GM12878 (cell line): Measurements from ENCODE around the gene MOGAT2. TPM values are rescaled to one million over a fixed set of nuclear protein-coding genes. Genes with fewer than 3 reads are reported as not detected.

Source experiments
- ATAC-seq: fragments of 200-7000 bp; cut with Tn5 transposase; 3 replicates; pipeline ENCODE4 v1.9.1; 2020; ENCODE audit warnings: mild to moderate bottlenecking, moderate library complexity
- BruUV-seq: library from RNA; stranded (reverse); fragments of 400-500 nt; replicated peaks from 2 replicates; lab custom pipeline; 2021; lab: Mats Ljungman, UMichigan
- CTCF ChIA-PET: fragments of 300-600 bp; sonication (Branson Sonifier 250); formaldehyde crosslinking; extraction: SDS; loops from one replicate; lab custom pipeline; 2021; ENCODE audit warnings: inconsistent platforms; lab: Yijun Ruan, JAX
- POLR2A ChIA-PET: fragments of 350-600 bp; formaldehyde crosslinking; extraction: SDS; loops from one replicate; lab custom pipeline; 2021; ENCODE audit warnings: inconsistent platforms; lab: Charles Lee
- RAD21 ChIA-PET: fragments of 300-600 bp; sonication (Branson Sonifier 250); formaldehyde crosslinking; loops from one replicate; lab custom pipeline; 2023; ENCODE audit warnings: antibody characterized with exemption; ENCODE audit not compliant: unreplicated experiment; lab: Charles Lee
- SMC1A ChIA-PET: fragments of 300-600 bp; sonication (Branson Sonifier 250); formaldehyde crosslinking; loops from one replicate; lab custom pipeline; 2023; ENCODE audit not compliant: unreplicated experiment, uncharacterized antibody; lab: Charles Lee
- DNase-seq: peaks from one replicate; pipeline ENCODE4 v3.0.0-alpha.2; 2011; ENCODE audit warnings: low read depth, low spot score
- FAIRE-seq: peaks from 3 replicates; lab custom pipeline; 2011; peaks lifted over from hg19 to GRCh38; lab: Jason Lieb, UNC
- H2AFZ ChIP-seq: 2 replicates; pipeline ENCODE4 v1.6.0; 2011; ENCODE audit warnings: low read depth, low read length, control low read depth; ENCODE audit not compliant: control insufficient read depth
- H3K27ac ChIP-seq: 2 replicates; pipeline ENCODE4 v1.5.1; 2011; ENCODE audit warnings: control low read depth; ENCODE audit not compliant: control insufficient read depth, insufficient read depth
- H3K27me3 ChIP-seq, 2 experiments: replicated peaks in 1 of 2; 2 replicates each; pipeline versions ENCODE4 v1.6.0 to v1.6.1; 2011; ENCODE audit warnings: low read length in 1 of 2; ENCODE audit not compliant: control insufficient read depth in 2 of 2, insufficient read depth in 2 of 2
- H3K36me3 ChIP-seq, 2 experiments: 2 replicates each; pipeline ENCODE4 v1.5.1; 2011; ENCODE audit warnings: low read length in 1 of 2; ENCODE audit not compliant: control insufficient read depth in 2 of 2, insufficient read depth in 2 of 2
- H3K4me1 ChIP-seq: 2 replicates; pipeline ENCODE4 v1.6.1; 2011; ENCODE audit warnings: mild to moderate bottlenecking, low read length, moderate library complexity, mixed read lengths; ENCODE audit not compliant: control insufficient read depth, insufficient read depth
- H3K4me2 ChIP-seq: 2 replicates; pipeline ENCODE4 v1.6.0; 2011; ENCODE audit warnings: control low read depth; ENCODE audit not compliant: control insufficient read depth, insufficient read depth
- H3K4me3 ChIP-seq: fragments of 200-600 bp; sonication (generic); 2 replicates; pipeline ENCODE4 v1.5.1; 2016
- H3K79me2 ChIP-seq: 2 replicates; pipeline ENCODE4 v1.6.0; 2011; ENCODE audit warnings: low read length; ENCODE audit not compliant: control insufficient read depth, insufficient read depth
- H3K9ac ChIP-seq: 2 replicates; pipeline ENCODE4 v1.8.0; 2011; ENCODE audit warnings: low read length, control low read depth, mixed read lengths; ENCODE audit not compliant: control insufficient read depth, insufficient read depth
- H3K9me3 ChIP-seq: replicated peaks from 3 replicates; pipeline ENCODE4 v1.5.1; 2011; ENCODE audit warnings: mild to moderate bottlenecking, low read length; ENCODE audit not compliant: control insufficient read depth, insufficient read depth
- H4K20me1 ChIP-seq: 2 replicates; pipeline ENCODE4 v1.6.0; 2011; ENCODE audit not compliant: control insufficient read depth, insufficient read depth
- ASH2L ChIP-seq: fragments of 300-600, 200-600 bp; sonication (generic); IDR thresholded peaks from 2 replicates; pipeline ENCODE4 v1.6.1; 2017; ENCODE audit warnings: low read depth, mild to moderate bottlenecking, borderline replicate concordance
- BRCA1 ChIP-seq: IDR thresholded peaks from 2 replicates; pipeline ENCODE4 v1.6.1; 2011; ENCODE audit warnings: low read depth, low read length, improper control_type of control experiment
- CBX3 ChIP-seq: fragments of 200-600 bp; sonication (generic); IDR thresholded peaks from 2 replicates; pipeline ENCODE4 v1.6.1; 2016; ENCODE audit warnings: low read depth, borderline replicate concordance
- CREM ChIP-seq: IDR thresholded peaks from 2 replicates; pipeline ENCODE4 v1.6.1; 2014; ENCODE audit warnings: antibody characterized with exemption, low read depth
- FOXM1 ChIP-seq: IDR thresholded peaks from 2 replicates; pipeline ENCODE4 v1.6.1; 2012; ENCODE audit warnings: low read depth, mild to moderate bottlenecking, inconsistent platforms, low read length, moderate library complexity
- GABPA ChIP-seq: IDR thresholded peaks from 2 replicates; pipeline ENCODE4 v1.6.1; 2014; ENCODE audit warnings: antibody characterized with exemption, low read depth, mild to moderate bottlenecking, inconsistent platforms
- HSF1 ChIP-seq: fragments of 150-350 bp; IDR thresholded peaks from 2 replicates; pipeline ENCODE4 v1.6.1; 2014; ENCODE audit warnings: mild to moderate bottlenecking, low read depth, low read length
- MAX ChIP-seq: IDR thresholded peaks from 2 replicates; pipeline ENCODE4 v1.6.1; 2012; ENCODE audit warnings: low read depth, low read length, improper control_type of control experiment
- NBN ChIP-seq: fragments of 450-650 bp; IDR thresholded peaks from 2 replicates; pipeline ENCODE4 v1.6.1; 2016
- PAX5 ChIP-seq: IDR thresholded peaks from 2 replicates; pipeline ENCODE4 v1.6.1; 2011; ENCODE audit warnings: low read depth, low read length, borderline replicate concordance
- RBBP5 ChIP-seq: fragments of 200-600 bp; sonication (generic); conservative IDR thresholded peaks from 2 replicates; pipeline ENCODE4 v1.6.1; 2016
- SREBF2 ChIP-seq: IDR thresholded peaks from 2 replicates; pipeline ENCODE4 v1.6.1; 2012; ENCODE audit warnings: mild to moderate bottlenecking, low read length
- SRF ChIP-seq, 2 experiments: IDR thresholded peaks; 2 replicates each; pipeline ENCODE4 v1.6.1; 2011; ENCODE audit warnings: low read depth in 2 of 2, low read length in 2 of 2, mild to moderate bottlenecking in 1 of 2, moderate library complexity in 1 of 2
- SUPT20H ChIP-seq: IDR thresholded peaks from 2 replicates; pipeline ENCODE4 v1.6.1; 2011; ENCODE audit warnings: low read depth, mild to moderate bottlenecking, low read length, moderate library complexity, borderline replicate concordance; ENCODE audit not compliant: control insufficient read depth
- TARDBP ChIP-seq: IDR thresholded peaks from 2 replicates; pipeline ENCODE4 v1.6.1; 2016; ENCODE audit warnings: borderline replicate concordance
- ZNF592 ChIP-seq: fragments of 450-650 bp; IDR thresholded peaks from 2 replicates; pipeline ENCODE4 v1.6.1; 2017; ENCODE audit warnings: mild to moderate bottlenecking, moderate library complexity
- WGBS: methylation state at CpG from one replicate; pipeline ENCODE4 v1.1.6; 2016; ENCODE audit warnings: low lambda C conversion rate; ENCODE audit not compliant: insufficient replicate concordance, insufficient coverage; ENCODE audit errors: missing lambda C conversion rate; 5-methylcytosine and 5-hydroxymethylcytosine counted together
- in situ Hi-C: fragments of 300-500 bp; cut with MboI; formaldehyde crosslinking; loops from 9 replicates; pipeline ENCODE4 v1.14.3; 2018; ENCODE audit warnings: mixed read lengths
- intact Hi-C: fragments of 100-400 bp; cut with micrococcal nuclease; formaldehyde crosslinking; loops from one replicate; pipeline ENCODE4 v1.14.2; 2022; ENCODE audit not compliant: unreplicated experiment
- polyA plus RNA-seq, 11 experiments: library from polyadenylated mRNA; depleted of rRNA in 4 of 11; unstranded in 6 of 11; stranded (reverse) in 5 of 11; fragments of >200 nt; fragmentation: Nextera tagmentation in 4 of 11; fragmentation: Illumina TruSeq in 1 of 11; extraction: Ambion mirVana in 4 of 11; extraction: Trizol in 1 of 11; gene quantifications; 1 replicate in 1 of 11; 2 replicates in 10 of 11; pipeline versions ENCODE4 v1.2.1 to v1.2.3, GENCODE V29; 2011 to 2016; ENCODE audit warnings: inconsistent platforms in 2 of 11, missing spikeins in 2 of 11, low read depth in 1 of 11
- total RNA-seq, 4 experiments: library from RNA; depleted of rRNA in 3 of 4; stranded (reverse); fragments of >200 nt in 3 of 4; fragmentation: Illumina TruSeq in 1 of 4; extraction: Trizol in 1 of 4; gene quantifications; 2 replicates each; pipeline versions ENCODE4 v1.2.1 to v1.2.3, GENCODE V29; 2013 to 2021

The MOGAT2 gene
- total and polyA plus RNA-seq, 10 of the 15 experiments (the other 5 are each of a cell fraction or from before 2014, with no cell fraction given) = 0.15 to 0.45 (median 0.22) TPM; not detected in 1

- ATAC-seq (no peak), FAIRE-seq (no peak), DNase-seq (no peak)
- 19% methylated on average over 2 of the region's 2 CpGs for WGBS
- Histone ChIP-seq H3K4me3 (no peak overlapping the region), H3K27ac (no peak overlapping the region), H3K9ac (no peak overlapping the region), H3K27me3 (no peaks in the 10 kb centered on the region), H3K4me1 (peaks cover 20% of the 10 kb centered on the region), H3K9me3 (no peaks in the 10 kb centered on the region), H3K4me2 (no peak overlapping the region), H3K36me3 (no peaks in the 10 kb centered on the region), H4K20me1 (no peaks in the 10 kb centered on the region), H3K79me2 (no peaks in the 10 kb centered on the region), H2AFZ (no peak overlapping the region)
- no TSS peak for BruUV-seq
- CTCF ChIA-PET = interaction anchor here (1.1 to 1.4 kb wide), 2 partner anchors 39 to 57 kb away, joined by 3 to 4 read pairs; no protein-coding TSS in a partner anchor
- POLR2A ChIA-PET = no interaction called here
- in situ Hi-C loops (no loop called here), intact Hi-C loops (loop anchor here (10.0 kb wide), 1 partner anchor 168 kb away; no protein-coding TSS in a partner anchor)
- TF ChIP-seq ZNF592 (no peak), BRCA1 (no peak), CREM (no peak), RBBP5 (no peak), NBN (no peak), HSF1 (no peak), CBX3 (no peak), MAX (no peak), PAX5 (no peak), SRF (IDR thresholded peaks at IDR 0.05; ENCODE audit: low read depth in 2 of 2, low read length in 2 of 2) (no peak), TARDBP (no peak), GABPA (no peak), SUPT20H (no peak), SREBF2 (no peak), ASH2L (no peak), FOXM1 (no peak)
- RAD21 ChIA-PET = no interaction called here
- SMC1A ChIA-PET = no interaction called here
Measured at GRCh38 chr11:75762885-75763284, 45.2 kb downstream of the MOGAT2 start.
